HUDEP-2 (cell line): ENCODE results near the gene PTMA.
"Not testable (repeated sequence)": the region's sequence is repeated elsewhere in the genome, so short reads cannot be mapped to it uniquely, and the experiment has no call there.

Experiments
- DNase-seq, 76 experiments: peaks; one replicate each; lab custom pipeline; 2025; ENCODE audit not compliant: unreplicated experiment in 76 of 76; lab: John Stamatoyannopoulos, UW

PTMA gene, protein sequence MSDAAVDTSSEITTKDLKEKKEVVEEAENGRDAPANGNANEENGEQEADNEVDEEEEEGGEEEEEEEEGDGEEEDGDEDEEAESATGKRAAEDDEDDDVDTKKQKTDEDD

GRCh38 chr2:231707927-231708772, at the start of gene PTMA:
TSS of gene PTMA (plus strand) at chr2:231708525. CDS start at chr2:231708707, 182 bp downstream.
- DNase-seq, result peak; percentile 83 to 100 (median 99)

- not testable (repeated sequence) for DNase-seq
These were observed 48.3 kb upstream of the PTMA start for GRCh38 chr2:231660073-231660472.

GRCh38 chr2:231660860-231661259, 47.5 kb upstream of the PTMA start:
- no peak for DNase-seq

- DNase-seq, result no peak
These were observed 46.8 kb upstream of the PTMA start for GRCh38 chr2:231661422-231662027.

DNA sequence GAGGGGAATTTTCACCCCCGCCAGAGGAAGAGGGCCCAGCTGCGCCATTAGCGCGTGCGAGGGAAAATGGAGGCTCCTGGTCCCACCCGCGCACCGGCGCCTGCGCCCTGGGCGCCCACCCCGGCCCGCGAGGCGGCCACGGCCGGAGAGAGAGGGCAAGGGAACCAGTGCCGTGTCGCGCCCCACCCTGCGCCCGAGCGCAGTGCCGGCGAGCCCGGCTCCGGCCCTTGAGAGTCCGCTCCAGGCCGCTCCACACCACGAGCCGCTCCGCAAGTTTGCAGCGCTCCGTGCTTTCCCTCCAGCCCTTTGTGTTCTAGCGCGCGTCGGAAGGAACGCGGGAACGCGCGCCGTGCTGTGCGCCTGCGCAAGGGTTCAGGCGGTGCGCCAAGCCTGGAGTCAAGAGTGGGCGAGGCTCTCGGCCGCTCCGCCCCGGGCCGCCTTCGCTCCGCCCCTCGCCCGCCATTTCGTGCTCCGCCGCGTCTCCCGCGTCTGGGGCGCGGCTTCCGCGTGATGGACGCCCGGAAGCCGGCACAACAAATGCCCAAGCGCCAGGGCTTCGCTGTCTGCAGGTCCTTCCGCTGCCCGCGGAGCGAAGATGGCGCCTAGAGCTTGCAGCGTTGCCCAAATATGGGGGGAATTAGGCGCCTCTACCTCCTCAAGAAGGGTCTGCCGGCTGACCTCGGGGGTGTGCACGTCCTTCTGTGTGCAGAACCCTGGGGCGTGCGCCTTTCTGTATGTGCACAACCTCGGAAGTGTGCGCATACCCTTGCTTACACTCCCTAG, 46.1 kb upstream of the PTMA start:
- DNase-seq, result peak in 75 of 76 experiments; percentile 10 to 98 (median 91)

DNA sequence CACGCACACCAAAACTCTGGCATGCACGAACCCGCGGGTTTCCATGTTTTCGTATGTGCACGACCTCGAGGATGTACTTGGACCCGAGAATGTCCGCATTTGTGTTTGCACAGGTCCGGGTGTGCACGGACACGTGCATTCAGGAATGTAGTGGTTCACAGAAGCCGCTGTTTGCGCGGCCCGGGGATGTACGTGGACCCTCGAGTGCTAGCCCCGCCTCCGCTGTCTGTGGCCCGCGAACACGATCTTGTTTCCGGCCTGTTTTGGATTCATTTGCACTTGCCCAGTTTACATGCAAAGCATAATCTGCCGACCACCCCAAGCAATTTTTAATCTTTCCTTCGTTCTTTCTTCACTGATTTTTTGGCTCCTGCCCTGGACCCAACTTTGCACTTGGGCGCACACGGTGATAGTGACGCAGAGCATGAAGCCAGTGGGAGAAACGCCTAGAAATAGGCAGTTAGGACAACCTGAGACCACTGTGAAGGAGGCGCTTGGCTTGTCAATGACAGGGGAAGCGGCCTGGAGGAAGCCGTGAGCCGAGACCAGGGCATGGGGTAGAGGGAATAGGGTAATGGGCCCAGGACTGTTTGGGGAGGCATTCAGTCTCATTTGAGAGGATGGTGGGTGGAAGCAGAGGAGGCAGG, 45.4 kb upstream of the PTMA start:
- peak in 1 of 76 experiments; percentile 65 for DNase-seq

- DNase-seq, result peak in 3 of 76 experiments; percentile 4 to 49 (median 25)
These were observed 44.7 kb upstream of the PTMA start for GRCh38 chr2:231663458-231664212.

DNA sequence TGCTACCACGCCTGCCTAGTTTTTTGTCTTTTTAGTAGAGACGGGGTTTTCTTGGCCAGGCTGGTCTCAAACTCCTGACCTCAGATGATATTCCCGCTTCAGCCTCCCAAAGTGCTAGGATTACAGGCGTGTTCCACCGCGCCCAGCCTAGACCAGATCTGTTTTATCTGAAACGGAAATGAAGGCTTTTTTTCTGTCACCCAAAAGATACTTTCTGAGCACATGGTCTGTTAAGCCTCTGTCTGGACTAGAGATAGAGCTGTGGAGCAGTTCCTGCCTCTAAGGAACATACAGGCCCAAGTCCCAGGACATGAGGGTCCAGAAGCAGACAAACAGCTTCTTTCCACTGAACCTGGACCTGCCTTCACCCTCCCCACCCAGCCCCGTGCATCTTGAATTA, 43.6 kb upstream of the PTMA start:
- peak in 49 of 76 experiments; percentile 19 to 77 (median 50) for DNase-seq

- DNase-seq, result peak in 38 of 76 experiments; percentile 10 to 93 (median 36)
These were observed 42.8 kb upstream of the PTMA start for GRCh38 chr2:231665245-231666170.

- peak; percentile 11 to 96 (median 89) for DNase-seq
These were observed 41.9 kb upstream of the PTMA start for GRCh38 chr2:231666171-231667095.

- DNase-seq, result no peak
These were observed 41.3 kb upstream of the PTMA start for GRCh38 chr2:231667096-231667427.

DNA sequence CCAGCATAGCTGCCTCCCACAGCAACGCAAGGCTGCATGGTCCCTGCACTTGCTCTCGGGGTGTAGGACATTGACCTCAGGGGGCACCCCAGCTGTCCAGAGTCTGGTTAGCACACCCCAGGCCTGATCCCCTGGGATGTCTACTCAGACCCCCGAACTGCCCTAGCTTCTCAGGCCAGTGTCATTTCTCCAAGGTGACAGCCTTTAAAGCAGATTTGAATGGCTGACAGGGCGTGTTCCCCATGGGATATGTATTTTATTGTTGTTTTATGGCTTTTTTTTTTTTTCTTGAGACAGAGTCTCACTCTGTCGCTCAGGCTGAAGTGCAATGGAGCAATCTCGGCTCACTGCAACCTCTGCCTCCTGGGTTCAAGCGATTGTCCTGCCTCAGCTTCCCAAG, 40.8 kb upstream of the PTMA start:
- DNase-seq, result no peak

DNA sequence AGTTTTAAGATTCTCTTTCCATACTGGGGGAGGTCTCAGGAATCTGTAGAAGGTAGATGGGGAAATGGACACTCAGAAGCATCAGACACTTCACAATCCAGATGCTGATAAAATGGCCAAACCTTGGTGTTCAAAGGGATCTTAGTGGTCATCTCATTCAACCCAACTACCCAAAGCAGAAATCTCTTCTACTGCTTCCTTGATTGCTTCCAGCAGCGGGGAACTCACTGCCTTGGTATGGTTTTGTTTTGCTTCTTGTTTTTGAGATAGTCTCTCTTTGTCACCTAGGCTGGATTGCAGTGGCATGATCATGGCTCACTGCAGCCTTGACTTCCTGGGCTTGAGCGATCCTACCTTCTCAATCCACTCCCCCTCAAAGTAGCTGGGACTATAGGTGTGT, 39.3 kb upstream of the PTMA start:
- DNase-seq, result no peak

- peak in 1 of 76 experiments; percentile 45 for DNase-seq
These were observed 36.9 kb upstream of the PTMA start for GRCh38 chr2:231671270-231672050.

DNA sequence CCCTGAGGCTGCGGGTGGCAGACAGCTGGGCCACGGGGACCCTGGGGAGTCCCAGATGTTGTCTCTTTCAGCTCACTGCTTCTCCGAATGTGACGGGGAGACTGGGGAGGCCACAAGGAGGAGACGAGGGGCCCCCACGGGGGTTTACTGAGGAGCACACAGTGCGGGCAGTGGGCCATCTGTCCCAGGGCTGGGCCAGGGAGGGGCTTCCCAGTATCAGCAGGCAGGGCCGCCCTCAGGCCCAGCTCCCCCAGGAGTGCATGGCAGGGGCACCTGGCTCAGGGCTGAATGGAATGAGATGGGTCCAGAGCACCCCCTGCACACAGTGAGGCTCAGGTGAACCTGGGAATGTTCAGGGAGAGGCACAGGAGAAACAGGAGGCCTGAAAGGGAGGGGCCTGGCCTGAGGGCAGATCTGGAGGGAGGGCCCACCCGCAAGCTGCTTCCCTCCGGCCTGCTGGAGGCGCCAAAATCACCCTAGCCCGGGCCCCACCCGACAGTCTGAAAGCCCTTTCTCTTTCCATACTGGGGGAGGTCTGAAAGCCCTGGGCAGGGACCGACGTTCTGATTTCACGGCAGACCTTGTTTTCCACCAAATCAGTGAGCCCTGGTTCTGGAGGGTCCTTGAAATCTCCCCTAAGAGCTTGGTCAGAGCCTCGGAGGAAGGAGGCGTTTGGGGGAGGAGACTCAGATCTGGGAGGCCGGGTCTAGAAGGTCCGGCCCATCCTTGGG, 35.5 kb upstream of the PTMA start:
- DNase-seq, result peak in 59 of 76 experiments; percentile 8 to 72 (median 44)

DNA sequence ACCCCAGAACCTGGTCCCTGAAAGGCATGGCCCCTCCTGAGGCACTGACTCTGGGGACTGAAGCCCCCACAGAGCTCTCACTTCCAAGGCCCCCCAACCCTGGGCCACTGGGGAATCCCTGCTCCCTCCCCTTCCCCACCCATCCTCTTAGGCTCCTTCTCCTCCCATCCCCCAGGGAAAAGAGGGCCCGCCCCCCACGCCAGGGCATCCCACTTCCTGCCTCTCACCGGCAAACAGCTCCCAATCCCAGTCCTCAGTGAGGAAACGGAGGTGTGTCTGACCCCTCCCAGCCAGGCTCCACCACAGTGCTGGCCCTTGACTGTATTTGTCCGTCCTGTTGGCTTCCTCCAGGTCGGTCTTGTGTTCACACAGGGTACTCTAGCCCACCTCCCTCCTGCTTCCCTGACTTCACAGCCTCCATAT, 35.0 kb upstream of the PTMA start:
- DNase-seq, result no peak
